HL-60 (cell line): ENCODE measurements around the gene DNASE1L1.

Experiments used
- GABPA ChIP-seq: IDR thresholded peaks from 2 replicates; pipeline ENCODE4 v1.6.1; 2012; ENCODE audit warnings: low read depth
- TF ChIP-seq, protein P1 (sequence below): IDR thresholded peaks from one replicate; pipeline ENCODE4 v1.5.1; 2011; ENCODE audit warnings: low read length, control low read depth, inconsistent platforms; ENCODE audit not compliant: insufficient read depth

DNA sequence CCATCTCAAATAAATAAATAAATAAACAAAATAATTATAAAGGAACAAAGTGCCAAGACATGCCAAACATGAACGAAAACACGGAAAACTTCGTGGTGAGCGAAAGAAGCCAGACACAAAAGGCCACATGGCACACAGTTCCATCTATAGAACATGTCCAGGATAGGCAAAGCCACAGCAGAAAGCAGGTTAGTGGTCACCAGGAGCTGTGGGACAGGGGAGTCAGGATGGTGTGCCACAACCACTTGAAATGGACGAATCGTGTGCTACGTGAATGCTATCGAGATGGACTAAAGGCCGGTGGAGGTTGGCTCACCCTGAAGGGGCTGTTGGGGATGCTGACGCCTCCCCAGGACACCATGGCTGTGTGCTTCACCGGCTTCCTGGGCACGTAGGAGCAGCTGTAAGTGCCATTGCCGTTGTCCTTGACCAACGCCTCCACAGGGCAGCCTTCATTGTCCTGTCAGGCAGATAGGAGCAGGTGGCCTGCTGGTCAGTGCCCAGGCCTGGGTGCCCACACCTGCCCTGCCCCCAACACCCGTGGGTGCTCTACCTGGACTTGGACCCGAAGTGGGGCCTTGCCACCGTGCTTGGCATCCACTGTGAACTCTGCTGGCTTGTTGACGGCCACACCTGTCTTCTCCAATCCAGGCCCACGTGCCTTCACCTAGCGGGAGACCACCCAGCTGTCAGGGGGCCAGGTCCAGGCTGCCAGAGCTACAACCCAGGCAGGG, 45.2 kb downstream of the DNASE1L1 start:
- TF ChIP-seq, protein P1, sequence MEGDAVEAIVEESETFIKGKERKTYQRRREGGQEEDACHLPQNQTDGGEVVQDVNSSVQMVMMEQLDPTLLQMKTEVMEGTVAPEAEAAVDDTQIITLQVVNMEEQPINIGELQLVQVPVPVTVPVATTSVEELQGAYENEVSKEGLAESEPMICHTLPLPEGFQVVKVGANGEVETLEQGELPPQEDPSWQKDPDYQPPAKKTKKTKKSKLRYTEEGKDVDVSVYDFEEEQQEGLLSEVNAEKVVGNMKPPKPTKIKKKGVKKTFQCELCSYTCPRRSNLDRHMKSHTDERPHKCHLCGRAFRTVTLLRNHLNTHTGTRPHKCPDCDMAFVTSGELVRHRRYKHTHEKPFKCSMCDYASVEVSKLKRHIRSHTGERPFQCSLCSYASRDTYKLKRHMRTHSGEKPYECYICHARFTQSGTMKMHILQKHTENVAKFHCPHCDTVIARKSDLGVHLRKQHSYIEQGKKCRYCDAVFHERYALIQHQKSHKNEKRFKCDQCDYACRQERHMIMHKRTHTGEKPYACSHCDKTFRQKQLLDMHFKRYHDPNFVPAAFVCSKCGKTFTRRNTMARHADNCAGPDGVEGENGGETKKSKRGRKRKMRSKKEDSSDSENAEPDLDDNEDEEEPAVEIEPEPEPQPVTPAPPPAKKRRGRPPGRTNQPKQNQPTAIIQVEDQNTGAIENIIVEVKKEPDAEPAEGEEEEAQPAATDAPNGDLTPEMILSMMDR: no peak
- TF ChIP-seq GABPA: no peak
